ENCODE data around the gene DDX27.
A peak's percentile ranks its signal among the peaks of the same experiment; 100 is the strongest.
"Not testable (repeated sequence)": the region's sequence is repeated elsewhere in the genome, so short reads cannot be mapped to it uniquely, and the experiment has no call there.

The DDX27 gene

GRCh38 chr20:49203746-49204145, 15.5 kb upstream of the DDX27 start:
- DNase-seq: no peak

GRCh38 chr20:49207076-49207475, 12.1 kb upstream of the DDX27 start:
- no peak for DNase-seq

GRCh38 chr20:49210101-49210756, 9.0 kb upstream of the DDX27 start:
- DNase-seq: no peak

- no peak for DNase-seq
These were observed 8.5 kb upstream of the DDX27 start for GRCh38 chr20:49210757-49211110.

- DNase-seq: no peak
These were observed 4.6 kb upstream of the DDX27 start for GRCh38 chr20:49214571-49214970.

GRCh38 chr20:49215232-49215631, 4.0 kb upstream of the DDX27 start:
- no peak for DNase-seq

GRCh38 chr20:49216991-49217578, 2.1 kb upstream of the DDX27 start:
- DNase-seq: peak; percentile 78

GRCh38 chr20:49218739-49219090, 501 bp upstream of the DDX27 start:
- not testable (repeated sequence) for DNase-seq

- no peak for DNase-seq
These were observed 962 bp downstream of the DDX27 start for GRCh38 chr20:49219924-49220831.

- no peak for DNase-seq
These were observed 6.7 kb downstream of the DDX27 start for GRCh38 chr20:49225896-49226295.

GRCh38 chr20:49228676-49229075, 9.5 kb downstream of the DDX27 start:
- DNase-seq: peak; percentile 76

- no peak for DNase-seq
These were observed 10.2 kb downstream of the DDX27 start for GRCh38 chr20:49229381-49229780.

GRCh38 chr20:49230021-49230420, 10.8 kb downstream of the DDX27 start:
- DNase-seq: no peak

GRCh38 chr20:49230561-49231133, 11.4 kb downstream of the DDX27 start:
- DNase-seq: peak; percentile 24

GRCh38 chr20:49231471-49231870, 12.3 kb downstream of the DDX27 start:
- DNase-seq: no peak

- no peak for DNase-seq
These were observed 14.0 kb downstream of the DDX27 start for GRCh38 chr20:49233226-49233625.

- no peak for DNase-seq
These were observed 15.6 kb downstream of the DDX27 start for GRCh38 chr20:49234831-49235230.

- no peak for DNase-seq
These were observed 17.1 kb downstream of the DDX27 start for GRCh38 chr20:49236301-49236700.

- peak; percentile 3 for DNase-seq
These were observed 18.3 kb downstream of the DDX27 start for GRCh38 chr20:49237531-49237930.

GRCh38 chr20:49245921-49246740, 26.9 kb downstream of the DDX27 start:
- DNase-seq: peak; percentile 28

GRCh38 chr20:49247169-49247723, 28.0 kb downstream of the DDX27 start:
- DNase-seq: no peak

GRCh38 chr20:49247792-49248191, 28.6 kb downstream of the DDX27 start:
- no peak for DNase-seq
